Measurements from ENCODE around the gene EEF2K. TPM values are rescaled to one million over a fixed set of nuclear protein-coding genes. Genes with fewer than 3 reads are reported as not detected.

Gene EEF2K
- total and polyA plus RNA-seq, 2 of the 13 experiments (the other 11 are each of a cell fraction or from before 2014, with no cell fraction given): 22.0 to 23.8 TPM

GRCh38 chr16:22190081-22190775 lies 15.8 kb upstream of the EEF2K start (continued):
- TF ChIP-seq ZMAT5 (CRISPR knock-in tag; IDR thresholded peaks at IDR 0.05; ENCODE audit: borderline replicate concordance, low read depth) (no peak), ZNF430 (CRISPR knock-in tag; IDR thresholded peaks at IDR 0.05) (peak; percentile 100), CEBPB (IDR thresholded peaks at IDR 0.05; ENCODE audit: borderline replicate concordance, low read depth, low read length) (no peak), TFAP4 (IDR thresholded peaks at IDR 0.05; ENCODE audit: borderline replicate concordance, low read depth) (no peak), ZBTB10 (CRISPR knock-in tag; IDR thresholded peaks at IDR 0.05; ENCODE audit: borderline replicate concordance) (no peak; the same call in 1 of the 2 replicates), ZNF546 (CRISPR knock-in tag; conservative IDR thresholded peaks at IDR 0.05) (peak; percentile 92), HNRNPH1 (optimal IDR thresholded peaks at IDR 0.05; ENCODE audit: low read depth, low read length) (no peak), NFRKB (IDR thresholded peaks at IDR 0.05) (no peak), CENPT (CRISPR knock-in tag; IDR thresholded peaks at IDR 0.05; ENCODE audit: low read depth) (no peak; the same call in 1 of the 2 replicates), ZNF275 (CRISPR knock-in tag; IDR thresholded peaks at IDR 0.05; ENCODE audit: borderline replicate concordance) (no peak), RBAK (CRISPR knock-in tag; IDR thresholded peaks at IDR 0.05) (no peak), MNT (IDR thresholded peaks at IDR 0.05) (no peak; the same call in 1 of the 2 replicates), ZNF235 (CRISPR knock-in tag; IDR thresholded peaks at IDR 0.05; ENCODE audit: borderline replicate concordance) (peak; percentile 88; the same call in 1 of the 2 replicates), ZNF367 (CRISPR knock-in tag; IDR thresholded peaks at IDR 0.05; ENCODE audit: borderline replicate concordance) (peak; percentile 78; the same call in 1 of the 2 replicates), ZNF558 (CRISPR knock-in tag; IDR thresholded peaks at IDR 0.05; ENCODE audit: borderline replicate concordance) (no peak), ZNF543 (CRISPR knock-in tag; IDR thresholded peaks at IDR 0.05) (peak; percentile 98; the same call in 1 of the 2 replicates), PPARG (CRISPR knock-in tag; conservative IDR thresholded peaks at IDR 0.05) (peak; percentile 46; the same call in 1 of the 2 replicates), KLF12 (CRISPR knock-in tag; IDR thresholded peaks at IDR 0.05; ENCODE audit: borderline replicate concordance) (peak; percentile 98), ZEB1 (IDR thresholded peaks at IDR 0.05; ENCODE audit: insufficient replicate concordance, low read depth) (no peak), ZNF652 (CRISPR knock-in tag; IDR thresholded peaks at IDR 0.05; ENCODE audit: borderline replicate concordance, low read depth) (no peak), PHF8 (CRISPR knock-in tag; IDR thresholded peaks at IDR 0.05) (peak; percentile 88)

Measured in HepG2 (cell line).